Stimulated activated CD4-positive, alpha-beta T cell treated with anti-CD3 and anti-CD28 coated beads, TNF-alpha, amount 100 ng/mL, for 24 hours (primary cell): Measurements from ENCODE around the gene EXOC3L4.
"Not testable (repeated sequence)": the region's sequence is repeated elsewhere in the genome, so short reads cannot be mapped to it uniquely, and the experiment has no call there.

ENCODE experiments used
- DNase-seq, 3 experiments: peaks; one replicate each; pipeline ENCODE4 v3.0.0-alpha.2; 2020; ENCODE audit warnings: low read depth in 3 of 3

Gene EXOC3L4

DNA sequence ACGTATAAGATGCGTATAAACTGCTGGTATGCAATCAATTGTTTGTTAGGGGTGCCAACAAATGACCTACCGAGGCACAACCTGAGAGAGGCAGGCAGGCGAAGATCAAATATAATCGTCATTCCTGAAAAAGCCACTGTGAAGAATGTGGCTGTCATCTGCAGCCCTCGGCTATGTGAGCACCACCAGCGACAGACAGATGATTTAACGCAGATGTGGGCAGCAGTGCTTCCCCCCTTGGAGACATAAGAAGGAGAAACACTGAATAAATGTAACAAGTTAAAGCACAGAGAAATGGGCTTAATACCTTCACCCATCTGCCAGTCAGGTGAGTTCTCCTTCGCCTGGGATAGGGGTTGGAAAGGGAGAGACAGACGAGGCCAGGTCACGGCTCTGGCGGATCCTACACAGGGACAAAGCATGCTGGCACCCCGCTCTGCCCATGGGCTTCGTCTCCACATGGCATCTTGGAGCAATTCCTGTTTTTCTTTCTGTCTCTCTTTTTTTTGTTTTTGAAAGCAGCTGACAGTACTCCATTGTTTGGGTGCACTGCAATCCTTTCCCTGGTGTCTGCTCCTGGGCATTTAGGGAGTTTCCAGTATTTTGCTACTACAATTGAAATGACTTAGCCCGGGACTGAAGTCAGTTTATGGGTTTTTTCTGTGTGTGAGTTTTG, 56.9 kb downstream of the EXOC3L4 start:
- DNase-seq = no peak

GRCh38 chr14:103155010-103155409, 60.5 kb downstream of the EXOC3L4 start:
- DNase-seq = no peak

DNA sequence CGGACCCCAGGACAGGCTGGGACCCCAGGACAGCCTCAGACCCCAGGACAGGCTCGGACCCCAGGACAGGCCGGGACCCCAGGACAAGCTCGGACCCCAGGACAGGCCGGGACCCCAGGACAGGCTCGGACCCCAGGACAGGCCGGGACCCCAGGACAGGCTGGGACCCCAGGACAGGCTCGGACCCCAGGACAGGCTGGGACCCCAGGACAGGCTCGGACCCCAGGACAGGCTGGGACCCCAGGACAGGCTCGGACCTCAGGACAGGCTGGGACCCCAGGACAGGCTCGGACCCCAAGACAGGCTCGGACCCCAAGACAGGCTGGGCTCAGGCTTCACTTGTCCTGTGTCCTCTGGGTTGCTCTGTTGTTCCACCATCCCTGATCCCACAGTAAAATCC, 60.9 kb downstream of the EXOC3L4 start:
- not testable (repeated sequence) for DNase-seq

- DNase-seq = no peak
Measured at GRCh38 chr14:103155826-103156394, 61.4 kb downstream of the EXOC3L4 start.

DNA sequence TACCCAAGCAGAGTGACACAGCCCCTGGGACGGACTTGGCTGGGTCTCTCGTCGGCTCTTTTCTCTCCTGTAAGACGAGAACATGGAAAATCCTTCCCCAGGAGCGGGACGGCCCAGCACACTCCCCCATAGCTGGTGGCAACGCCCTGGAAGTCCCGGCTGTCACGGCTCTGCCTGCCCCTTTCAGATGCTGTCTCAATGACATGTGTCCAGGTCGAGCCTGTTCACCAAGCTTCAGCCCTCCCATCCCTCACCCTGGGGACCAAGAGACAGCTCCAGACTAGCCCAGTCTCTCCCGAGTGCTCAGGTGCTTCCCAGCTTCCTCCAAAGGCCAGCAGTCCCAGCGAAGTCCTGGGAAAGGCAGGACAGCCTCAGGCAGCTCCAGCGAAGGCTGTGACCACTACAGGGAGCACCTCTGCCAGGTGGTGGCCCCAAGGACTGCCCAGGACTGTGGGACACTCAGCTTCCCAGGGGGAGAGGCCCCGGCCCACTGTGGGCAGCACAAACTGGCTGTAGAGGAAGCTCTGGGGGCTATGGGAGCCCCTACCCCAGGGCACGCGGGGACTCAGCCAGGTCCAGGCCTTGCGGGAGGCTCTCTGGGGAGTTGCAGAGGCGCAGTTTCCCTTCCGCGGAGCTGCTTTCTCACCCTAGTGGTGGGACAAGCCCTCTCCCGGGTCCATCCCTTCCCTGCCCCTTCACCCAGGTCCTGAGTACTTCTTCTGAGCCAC, 62.3 kb downstream of the EXOC3L4 start:
- DNase-seq = no peak

- no peak for DNase-seq
Measured at GRCh38 chr14:103157969-103158368, 63.4 kb downstream of the EXOC3L4 start.

- DNase-seq = no peak
Measured at GRCh38 chr14:103158688-103159087, 64.2 kb downstream of the EXOC3L4 start.
